Measurements from ENCODE around the gene ZNF274.
A peak's percentile ranks its signal among the peaks of the same experiment; 100 is the strongest.
"Not testable (repeated sequence)": the region's sequence is repeated elsewhere in the genome, so short reads cannot be mapped to it uniquely, and the experiment has no call there.

Gene ZNF274

DNA sequence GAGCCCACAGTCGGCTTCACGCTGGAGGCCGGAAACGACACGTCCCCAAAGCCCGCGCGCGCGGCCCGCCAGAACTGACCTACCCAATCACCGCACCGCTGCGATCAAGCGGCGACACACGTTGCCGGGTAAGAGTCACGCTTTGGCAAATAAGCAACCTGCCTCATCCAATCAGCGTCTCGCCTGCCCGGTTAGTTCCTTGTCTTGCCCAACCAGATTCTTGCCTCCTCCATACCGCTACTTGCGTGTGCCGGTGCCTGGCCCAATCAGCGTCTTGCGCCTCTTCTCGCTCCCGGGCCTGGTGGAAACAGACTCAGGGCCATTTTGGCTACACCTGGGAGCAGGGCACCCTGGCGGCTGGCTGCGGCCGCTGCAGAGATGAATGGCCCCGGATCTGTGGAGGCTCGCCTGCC, 34.2 kb downstream of the ZNF274 start:
- H3K27ac ChIP-seq (ENCODE audit: low read length), result no peak overlapping the region
- peaks cover 19% of the 10 kb centered on the region for H3K36me3 ChIP-seq (ENCODE audit: control insufficient read depth, low read depth, low read length)
- no peak overlapping the region for H3K9ac ChIP-seq (ENCODE audit: low read length)
- no peaks in the 10 kb centered on the region for H3K4me1 ChIP-seq (ENCODE audit: control insufficient read depth, low read depth, low read length)
- no peaks in the 10 kb centered on the region for H3K27me3 ChIP-seq (ENCODE audit: control insufficient read depth, insufficient read depth, low read length)
- H3K4me3 ChIP-seq (ENCODE audit: low read length), result no peak overlapping the region
- peaks cover 8% of the 10 kb centered on the region for H3K9me3 ChIP-seq (ENCODE audit: control insufficient read depth, low read depth, low read length)

DNA sequence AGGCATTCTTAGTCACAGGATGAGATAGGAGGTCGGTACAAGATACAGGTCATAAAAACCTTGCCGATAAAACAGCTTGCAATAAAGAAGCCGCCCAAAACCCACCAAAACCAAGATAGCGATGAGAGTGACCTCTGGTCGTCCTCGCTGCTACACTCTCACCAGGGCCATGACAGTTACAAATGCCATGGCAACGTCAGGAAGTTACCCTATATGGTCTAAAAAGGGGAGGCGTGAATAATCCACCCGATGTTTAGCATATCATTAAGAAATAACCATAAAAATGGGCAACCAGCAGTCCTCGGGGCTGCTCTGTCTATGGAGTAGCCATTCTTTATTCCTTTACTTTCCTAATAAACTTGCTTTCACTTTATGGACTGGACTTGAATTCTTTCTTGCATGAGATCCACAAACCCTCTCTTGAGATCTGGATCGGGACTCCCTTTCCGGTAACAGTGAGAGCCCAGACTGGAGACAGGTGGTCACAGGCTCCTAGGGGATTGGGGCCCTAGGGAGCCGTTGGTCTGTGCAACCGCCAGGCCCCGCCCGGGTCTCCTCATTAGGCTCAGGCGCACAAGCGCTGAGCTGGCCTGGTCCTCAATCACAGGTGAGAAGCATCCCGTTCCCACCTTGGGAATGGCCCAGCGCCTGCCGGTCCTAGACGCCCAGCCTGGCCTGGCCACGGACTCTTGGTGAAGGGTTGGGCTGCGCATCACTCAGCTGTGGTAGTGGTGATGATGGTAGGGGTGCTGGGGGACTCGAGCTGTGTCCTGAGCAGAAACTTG, 34.9 kb downstream of the ZNF274 start:
- Histone ChIP-seq H3K36me3 (ENCODE audit: control insufficient read depth, low read depth, low read length) (peaks cover 12% of the 10 kb centered on the region), H3K9ac (ENCODE audit: low read length) (no peak overlapping the region), H3K27me3 (ENCODE audit: control insufficient read depth, insufficient read depth, low read length) (no peaks in the 10 kb centered on the region), H3K9me3 (ENCODE audit: control insufficient read depth, low read depth, low read length) (peaks cover 4% of the 10 kb centered on the region), H3K4me3 (ENCODE audit: low read length) (no peak overlapping the region), H3K27ac (ENCODE audit: low read length) (no peak overlapping the region), H3K4me1 (ENCODE audit: control insufficient read depth, low read depth, low read length) (no peaks in the 10 kb centered on the region)

- H3K9ac ChIP-seq (ENCODE audit: low read length), result no peak overlapping the region
- H3K27me3 ChIP-seq (ENCODE audit: control insufficient read depth, insufficient read depth, low read length), result no peaks in the 10 kb centered on the region
- peaks cover under 1% of the 10 kb centered on the region for H3K36me3 ChIP-seq (ENCODE audit: control insufficient read depth, low read depth, low read length)
- H3K4me1 ChIP-seq (ENCODE audit: control insufficient read depth, low read depth, low read length), result no peaks in the 10 kb centered on the region
- no peak overlapping the region for H3K27ac ChIP-seq (ENCODE audit: low read length)
- no peak overlapping the region for H3K4me3 ChIP-seq (ENCODE audit: low read length)
- H3K9me3 ChIP-seq (ENCODE audit: control insufficient read depth, low read depth, low read length), result no peaks in the 10 kb centered on the region
These were observed 36.0 kb downstream of the ZNF274 start for GRCh38 chr19:58218899-58219298.

- Histone ChIP-seq H3K9ac (ENCODE audit: low read length) (peak overlapping the region; percentile 84), H3K4me1 (ENCODE audit: control insufficient read depth, low read depth, low read length) (peaks cover 11% of the 10 kb centered on the region), H3K9me3 (ENCODE audit: control insufficient read depth, low read depth, low read length) (no peaks in the 10 kb centered on the region), H3K27me3 (ENCODE audit: control insufficient read depth, insufficient read depth, low read length) (no peaks in the 10 kb centered on the region), H3K4me3 (ENCODE audit: low read length) (peak overlapping the region; percentile 84), H3K36me3 (ENCODE audit: control insufficient read depth, low read depth, low read length) (peaks cover 33% of the 10 kb centered on the region), H3K27ac (ENCODE audit: low read length) (peak overlapping the region; percentile 57)
These were observed 45.2 kb downstream of the ZNF274 start for GRCh38 chr19:58227964-58228584.

DNA sequence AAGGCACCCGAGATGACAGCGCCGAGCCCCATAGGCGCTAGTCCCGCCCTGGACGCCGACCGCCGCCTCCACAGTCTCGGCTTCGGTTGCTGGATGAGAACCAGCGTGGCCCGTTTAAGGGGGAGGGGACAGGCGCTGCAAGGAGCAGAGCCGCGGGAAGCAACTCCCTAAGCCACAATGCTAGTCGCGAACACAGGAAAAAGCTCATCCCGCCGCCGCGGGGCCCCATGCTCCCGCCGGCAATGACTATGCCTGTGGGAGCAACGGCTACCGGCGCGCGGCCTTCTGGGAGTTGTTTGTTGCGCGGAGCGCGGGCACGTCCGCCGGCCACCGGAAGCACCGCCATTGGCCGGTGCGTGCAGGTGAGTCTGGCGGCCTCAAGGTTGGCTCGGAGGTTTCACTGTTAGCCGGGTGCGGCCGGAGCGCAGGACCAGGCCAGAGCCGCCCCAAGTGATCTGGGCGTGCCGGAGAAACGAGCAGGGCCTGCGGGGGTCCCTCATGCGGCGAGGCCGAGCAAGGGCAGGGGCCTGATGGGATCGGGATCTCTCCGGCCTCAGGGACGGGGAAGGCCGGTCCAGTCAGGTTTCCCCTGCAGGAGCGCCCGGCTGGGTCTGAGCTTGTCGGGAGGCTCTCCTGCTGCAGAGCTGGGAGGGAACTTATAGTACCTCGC, 45.9 kb downstream of the ZNF274 start, which contains the start of gene ZNF544:
TSS of gene ZNF544 (plus strand) at position 330 of the 670 bp plus-strand sequence. CDS start 15,110 bp downstream, outside the sequence.
- Histone ChIP-seq H3K27ac (ENCODE audit: low read length) (peak within 1 kb of the TSS; percentile 57), H3K9ac (ENCODE audit: low read length) (peak within 1 kb of the TSS; percentile 84), H3K4me3 (ENCODE audit: low read length) (peak within 1 kb of the TSS; percentile 84), H3K4me1 (ENCODE audit: control insufficient read depth, low read depth, low read length) (peaks cover 11% of the 10 kb centered on the region), H3K36me3 (ENCODE audit: control insufficient read depth, low read depth, low read length) (peaks cover 39% of the 10 kb centered on the region), H3K27me3 (ENCODE audit: control insufficient read depth, insufficient read depth, low read length) (no peaks in the 10 kb centered on the region), H3K9me3 (ENCODE audit: control insufficient read depth, low read depth, low read length) (no peaks in the 10 kb centered on the region)

DNA sequence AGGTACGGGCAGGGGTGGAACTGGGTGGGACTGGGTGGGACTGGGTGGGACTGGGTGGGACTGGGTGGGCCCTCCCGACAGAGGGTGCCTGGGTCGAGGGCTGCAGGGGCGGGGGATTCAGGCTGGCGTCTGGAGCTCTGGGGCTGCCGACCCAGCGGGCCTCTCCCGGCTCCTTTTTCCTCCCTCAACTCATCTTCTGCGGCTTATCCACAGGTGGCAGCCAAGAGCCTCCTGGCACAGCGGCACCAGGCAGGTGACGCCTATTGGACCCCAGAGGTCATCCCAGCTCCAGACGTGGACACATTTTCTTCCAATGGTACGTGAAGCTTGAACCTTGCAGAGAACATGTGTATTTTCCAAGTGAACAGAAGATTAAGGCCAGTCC, 46.4 kb downstream of the ZNF274 start:
- peak overlapping the region; percentile 57 for H3K27ac ChIP-seq (ENCODE audit: low read length)
- H3K4me1 ChIP-seq (ENCODE audit: control insufficient read depth, low read depth, low read length), result peaks cover 11% of the 10 kb centered on the region
- no peaks in the 10 kb centered on the region for H3K9me3 ChIP-seq (ENCODE audit: control insufficient read depth, low read depth, low read length)
- H3K27me3 ChIP-seq (ENCODE audit: control insufficient read depth, insufficient read depth, low read length), result no peaks in the 10 kb centered on the region
- peaks cover 45% of the 10 kb centered on the region for H3K36me3 ChIP-seq (ENCODE audit: control insufficient read depth, low read depth, low read length)
- H3K4me3 ChIP-seq (ENCODE audit: low read length), result peak overlapping the region; percentile 84
- peak overlapping the region; percentile 84 for H3K9ac ChIP-seq (ENCODE audit: low read length)

DNA sequence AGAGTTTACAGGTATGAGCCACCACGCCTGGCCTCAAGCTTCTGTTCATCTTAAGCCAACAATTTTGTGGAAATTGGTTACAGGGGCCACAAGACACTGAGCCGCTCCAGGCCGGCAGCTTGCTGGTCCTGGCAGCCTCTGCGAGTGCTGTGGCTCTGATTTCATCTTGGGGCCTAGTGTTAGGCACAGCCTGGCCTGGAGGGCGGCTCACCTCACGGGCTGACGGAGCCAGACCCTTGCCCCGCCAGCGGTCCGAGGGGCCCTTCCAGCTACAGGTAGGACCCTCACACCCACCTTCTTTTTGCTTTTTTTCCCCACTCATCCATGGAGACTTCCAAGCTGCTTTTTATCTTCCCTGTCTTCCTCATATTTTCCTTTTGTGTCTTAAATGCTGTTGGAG, 54.5 kb downstream of the ZNF274 start:
- peaks cover 80% of the 10 kb centered on the region for H3K36me3 ChIP-seq (ENCODE audit: control insufficient read depth, low read depth, low read length)
- H3K4me1 ChIP-seq (ENCODE audit: control insufficient read depth, low read depth, low read length), result no peaks in the 10 kb centered on the region
- H3K4me3 ChIP-seq (ENCODE audit: low read length), result no peak overlapping the region
- H3K9me3 ChIP-seq (ENCODE audit: control insufficient read depth, low read depth, low read length), result no peaks in the 10 kb centered on the region
- H3K27me3 ChIP-seq (ENCODE audit: control insufficient read depth, insufficient read depth, low read length), result no peaks in the 10 kb centered on the region
- H3K9ac ChIP-seq (ENCODE audit: low read length), result no peak overlapping the region
- H3K27ac ChIP-seq (ENCODE audit: low read length), result no peak overlapping the region

GRCh38 chr19:58243351-58243750, 60.5 kb downstream of the ZNF274 start:
- no peak overlapping the region for H3K4me3 ChIP-seq (ENCODE audit: low read length)

DNA sequence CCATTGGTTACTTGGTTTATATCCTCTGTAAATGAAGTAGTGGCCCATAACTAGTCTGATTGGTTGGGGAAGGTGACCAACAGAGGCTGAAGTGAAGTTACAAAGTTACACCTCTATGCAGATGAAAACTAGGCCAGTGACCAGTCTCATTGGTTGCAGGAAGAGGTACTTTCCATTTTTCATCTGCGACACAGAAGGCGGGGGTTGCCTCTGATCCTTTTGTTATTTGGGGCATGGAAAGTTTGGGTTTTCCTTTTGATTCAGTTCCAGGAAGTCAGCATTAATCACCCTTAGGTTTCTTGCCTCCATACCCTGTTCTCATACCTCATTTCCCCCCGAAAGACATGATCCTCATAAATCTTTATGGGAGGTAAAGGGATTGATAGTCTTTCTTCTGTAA, 66.0 kb downstream of the ZNF274 start:
- peaks cover 99% of the 10 kb centered on the region for H3K36me3 ChIP-seq (ENCODE audit: control insufficient read depth, low read depth, low read length)
- no peaks in the 10 kb centered on the region for H3K4me1 ChIP-seq (ENCODE audit: control insufficient read depth, low read depth, low read length)
- peaks cover 68% of the 10 kb centered on the region for H3K9me3 ChIP-seq (ENCODE audit: control insufficient read depth, low read depth, low read length)
- H3K4me3 ChIP-seq (ENCODE audit: low read length), result no peak overlapping the region
- H3K27ac ChIP-seq (ENCODE audit: low read length), result no peak overlapping the region
- H3K27me3 ChIP-seq (ENCODE audit: control insufficient read depth, insufficient read depth, low read length), result no peaks in the 10 kb centered on the region
- H3K9ac ChIP-seq (ENCODE audit: low read length), result no peak overlapping the region

More at GRCh38 chr19:58243351-58243750, 60.5 kb downstream of the ZNF274 start:
- H3K27me3 ChIP-seq (ENCODE audit: control insufficient read depth, insufficient read depth, low read length), result no peaks in the 10 kb centered on the region
- peaks cover 13% of the 10 kb centered on the region for H3K9me3 ChIP-seq (ENCODE audit: control insufficient read depth, low read depth, low read length)
- no peak overlapping the region for H3K27ac ChIP-seq (ENCODE audit: low read length)
- H3K4me1 ChIP-seq (ENCODE audit: control insufficient read depth, low read depth, low read length), result no peaks in the 10 kb centered on the region
- H3K36me3 ChIP-seq (ENCODE audit: control insufficient read depth, low read depth, low read length), result peaks cover 87% of the 10 kb centered on the region
- H3K9ac ChIP-seq (ENCODE audit: low read length), result no peak overlapping the region

DNA sequence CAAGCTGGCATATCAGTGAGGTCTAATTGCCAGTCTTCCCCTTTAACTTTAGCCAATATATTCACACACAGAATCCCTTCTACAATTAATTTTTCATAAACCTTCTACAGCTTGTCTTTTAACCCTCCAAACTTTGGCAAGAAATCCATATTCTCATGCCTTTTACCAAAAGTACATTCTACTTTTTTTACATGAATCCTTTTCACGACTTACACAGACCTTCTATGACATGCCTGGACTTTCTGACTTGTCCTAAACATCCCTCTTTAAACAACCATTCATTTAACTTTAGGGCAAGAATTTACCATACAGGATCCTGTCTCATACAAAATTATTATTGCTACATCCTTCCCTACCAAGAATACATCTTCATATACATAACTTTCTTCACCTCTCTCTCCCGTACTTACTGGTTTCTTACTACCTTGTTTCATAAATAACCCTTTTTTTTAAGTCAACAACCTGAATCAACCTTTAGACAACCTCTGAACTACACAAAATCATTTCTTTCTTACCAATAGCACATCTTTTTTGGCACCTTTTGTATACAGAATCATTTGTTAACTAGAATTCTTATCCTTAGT, 69.3 kb downstream of the ZNF274 start:
- H3K27me3 ChIP-seq (ENCODE audit: control insufficient read depth, insufficient read depth, low read length), result no peaks in the 10 kb centered on the region
- H3K9me3 ChIP-seq (ENCODE audit: control insufficient read depth, low read depth, low read length), result peaks cover 91% of the 10 kb centered on the region
- H3K4me3 ChIP-seq (ENCODE audit: low read length), result no peak overlapping the region
- no peak overlapping the region for H3K9ac ChIP-seq (ENCODE audit: low read length)
- no peaks in the 10 kb centered on the region for H3K4me1 ChIP-seq (ENCODE audit: control insufficient read depth, low read depth, low read length)
- no peak overlapping the region for H3K27ac ChIP-seq (ENCODE audit: low read length)
- H3K36me3 ChIP-seq (ENCODE audit: control insufficient read depth, low read depth, low read length), result peaks cover 93% of the 10 kb centered on the region

DNA sequence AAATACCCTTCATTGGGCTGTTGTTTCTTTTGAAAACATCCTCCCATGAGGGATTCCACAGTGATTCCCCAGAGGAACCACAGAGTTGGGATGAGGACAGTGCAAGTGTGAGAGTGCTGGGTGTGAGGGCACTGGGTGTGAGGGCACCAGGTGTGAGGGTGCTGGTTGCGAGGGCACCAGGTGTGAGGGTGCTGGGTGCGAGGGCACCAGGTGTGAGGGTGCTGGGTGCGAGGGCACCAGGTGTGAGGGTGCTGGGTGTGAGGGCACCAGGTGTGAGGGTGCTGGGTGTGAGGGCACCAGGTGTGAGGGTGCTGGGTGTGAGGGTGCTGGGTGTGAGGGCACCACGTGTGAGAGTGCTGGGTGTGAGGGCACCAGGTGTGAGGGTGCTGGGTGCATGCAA, 75.4 kb downstream of the ZNF274 start:
- Histone ChIP-seq H3K9me3 (ENCODE audit: control insufficient read depth, low read depth, low read length) (peaks cover 96% of the 10 kb centered on the region), H3K36me3 (ENCODE audit: control insufficient read depth, low read depth, low read length) (peaks cover 91% of the 10 kb centered on the region)
- not testable (repeated sequence) for H3K4me1 ChIP-seq (ENCODE audit: control insufficient read depth, low read depth, low read length); H3K27ac ChIP-seq (ENCODE audit: low read length); H3K27me3 ChIP-seq (ENCODE audit: control insufficient read depth, insufficient read depth, low read length); H3K9ac ChIP-seq (ENCODE audit: low read length); H3K4me3 ChIP-seq (ENCODE audit: low read length)
